HG02588 (cell line): Measurements from ENCODE around the gene GFI1B.

Source experiments
- ATAC-seq: cut with Tn5 transposase; IDR thresholded peaks from one replicate; pipeline ENCODE4 v1.9.1; 2021; ENCODE audit warnings: mild to moderate bottlenecking, moderate library complexity; ENCODE audit not compliant: unreplicated experiment

GFI1B gene

GRCh38 chr9:132978451-132979131 is at the start of gene GFI1B:
Gene GFI1B (plus strand): TSS chr9:132978694. CDS start chr9:132986679, 7,985 bp downstream.
- no peak for ATAC-seq

GRCh38 chr9:132931178-132931735 is 47.2 kb upstream of the GFI1B start:
- ATAC-seq = no peak

- ATAC-seq = no peak
Measured at GRCh38 chr9:132935026-132935425, 43.5 kb upstream of the GFI1B start.

- ATAC-seq = no peak
Measured at GRCh38 chr9:132937463-132937901, 41.0 kb upstream of the GFI1B start.

- ATAC-seq = no peak
Measured at GRCh38 chr9:132939169-132939568, 39.3 kb upstream of the GFI1B start.

- no peak for ATAC-seq
Measured at GRCh38 chr9:132942541-132943182, 35.8 kb upstream of the GFI1B start.

GRCh38 chr9:132943651-132944293 is 34.7 kb upstream of the GFI1B start:
- peak; percentile 9 for ATAC-seq

- peak; percentile 61 for ATAC-seq
Measured at GRCh38 chr9:132944294-132945185, 34.0 kb upstream of the GFI1B start, which contains the start of gene TSC1. Gene TSC1 (minus strand): TSS chr9:132944616. CDS start chr9:132928872, 15,744 bp downstream.

GRCh38 chr9:132945186-132946130 is 33.0 kb upstream of the GFI1B start:
- ATAC-seq = no peak

- ATAC-seq = no peak
Measured at GRCh38 chr9:132946211-132946610, 32.3 kb upstream of the GFI1B start.

GRCh38 chr9:132946631-132947295 is 31.7 kb upstream of the GFI1B start:
- no peak for ATAC-seq

- ATAC-seq = no peak
Measured at GRCh38 chr9:132947756-132948155, 30.7 kb upstream of the GFI1B start.

- ATAC-seq = no peak
Measured at GRCh38 chr9:132948482-132949050, 29.9 kb upstream of the GFI1B start.

- no peak for ATAC-seq
Measured at GRCh38 chr9:132949709-132950108, 28.8 kb upstream of the GFI1B start.

- no peak for ATAC-seq
Measured at GRCh38 chr9:132955123-132955522, 23.4 kb upstream of the GFI1B start.

- no peak for ATAC-seq
Measured at GRCh38 chr9:132955768-132956167, 22.7 kb upstream of the GFI1B start.

- ATAC-seq = no peak
Measured at GRCh38 chr9:132957805-132958204, 20.7 kb upstream of the GFI1B start.

GRCh38 chr9:132961002-132961401 is 17.5 kb upstream of the GFI1B start:
- ATAC-seq = no peak

- no peak for ATAC-seq
Measured at GRCh38 chr9:132965478-132965877, 13.0 kb upstream of the GFI1B start.
